Renal cortical epithelial cell (primary cell): ENCODE measurements around the gene RINL. TPM values are rescaled to one million over a fixed set of nuclear protein-coding genes. Genes with fewer than 3 reads are reported as not detected.

Experiments
- DNase-seq: peaks from one replicate; pipeline ENCODE4 v3.0.0-alpha.2; 2011; ENCODE audit warnings: low read depth
- total RNA-seq: library from RNA; depleted of rRNA; stranded (reverse); fragments of >200 nt; gene quantifications from 2 replicates; pipeline ENCODE4 v1.2.3, GENCODE V29; 2014

RINL gene
- total RNA-seq, 1 donor from 2014 or later, result 10.0 TPM

- peak; percentile 100 for DNase-seq
Observed at GRCh38 chr19:38850436-38850975, 27.6 kb downstream of the RINL start.

GRCh38 chr19:38849860-38850435 is 28.1 kb downstream of the RINL start, which contains the start of gene HNRNPL:
Gene HNRNPL (minus strand): TSS chr19:38849986. CDS start chr19:38849966, 20 bp downstream.
- no peak for DNase-seq

GRCh38 chr19:38849147-38849859 is 28.8 kb downstream of the RINL start:
- peak; percentile 80 for DNase-seq

GRCh38 chr19:38848299-38849146 is 29.6 kb downstream of the RINL start:
- DNase-seq, result no peak

GRCh38 chr19:38846097-38846496 is 32.0 kb downstream of the RINL start:
- DNase-seq, result no peak

- DNase-seq, result no peak
Observed at GRCh38 chr19:38845374-38846024, 32.6 kb downstream of the RINL start.

GRCh38 chr19:38844093-38844686 is 33.9 kb downstream of the RINL start:
- DNase-seq, result no peak

- DNase-seq, result no peak
Observed at GRCh38 chr19:38843175-38843758, 34.8 kb downstream of the RINL start.

- DNase-seq, result no peak
Observed at GRCh38 chr19:38842439-38843174, 35.5 kb downstream of the RINL start.

GRCh38 chr19:38841787-38842438 is 36.2 kb downstream of the RINL start:
- no peak for DNase-seq

GRCh38 chr19:38841180-38841766 is 36.8 kb downstream of the RINL start:
- DNase-seq, result no peak

- DNase-seq, result no peak
Observed at GRCh38 chr19:38840583-38840968, 37.5 kb downstream of the RINL start.

GRCh38 chr19:38839816-38840582 is 38.1 kb downstream of the RINL start:
- no peak for DNase-seq

- no peak for DNase-seq
Observed at GRCh38 chr19:38838986-38839761, 38.9 kb downstream of the RINL start.

- peak; percentile 69 for DNase-seq
Observed at GRCh38 chr19:38838208-38838985, 39.7 kb downstream of the RINL start.

GRCh38 chr19:38837656-38838121 is 40.4 kb downstream of the RINL start:
- peak; percentile 75 for DNase-seq
